IMR-90 (cell line): ENCODE results near the gene COLEC11. TPM values are rescaled to one million over a fixed set of nuclear protein-coding genes. Genes with fewer than 3 reads are reported as not detected.

Experiments
- ATAC-seq: fragments of 200-7000 bp; cut with Tn5 transposase; 2 replicates; pipeline ENCODE4 v1.9.1; 2020; ENCODE audit warnings: low read depth, mild to moderate bottlenecking, moderate library complexity
- Bru-seq: library from RNA; stranded (reverse); fragments of 400-500 nt; gene quantifications from one replicate; lab custom pipeline; 2021; lab: Mats Ljungman, UMichigan
- BruChase-seq, 2 experiments: library from RNA; stranded (reverse); fragments of 400-500 nt; gene quantifications; one replicate each; lab custom pipeline; 2021; lab: Mats Ljungman, UMichigan
- BruUV-seq: library from RNA; stranded (reverse); fragments of 400-500 nt; replicated peaks from 2 replicates; lab custom pipeline; 2021; lab: Mats Ljungman, UMichigan
- CTCF ChIA-PET: fragments of 300-600 bp; formaldehyde crosslinking; extraction: SDS; loops from one replicate; lab custom pipeline; 2021; ENCODE audit warnings: antibody characterized with exemption; lab: Yijun Ruan, JAX
- POLR2A ChIA-PET: fragments of 300-600 bp; sonication (Branson Sonifier 250); formaldehyde crosslinking; loops from one replicate; lab custom pipeline; 2022; ENCODE audit warnings: antibody characterized with exemption; ENCODE audit not compliant: unreplicated experiment; lab: Charles Lee
- DNase-seq: peaks from one replicate; pipeline ENCODE4 v3.0.0; 2013
- H2AFZ ChIP-seq: replicated peaks from 2 replicates; pipeline ENCODE3; 2013; ENCODE audit warnings: low read length, mild to moderate bottlenecking; ENCODE audit not compliant: poor library complexity
- H2AK5ac ChIP-seq: 2 replicates; pipeline ENCODE4 v1.6.1; 2013; ENCODE audit warnings: low read depth, low read length, inconsistent platforms
- H2AK9ac ChIP-seq: replicated peaks from 2 replicates; pipeline ENCODE3; 2013; ENCODE audit warnings: mild to moderate bottlenecking, low read depth, low read length, moderate library complexity; ENCODE audit not compliant: poor library complexity
- H2BK120ac ChIP-seq: 2 replicates; pipeline ENCODE4 v1.6.1; 2013; ENCODE audit warnings: low read depth, low read length, inconsistent platforms
- H2BK15ac ChIP-seq: 3 replicates; pipeline ENCODE4 v1.6.1; 2013; ENCODE audit warnings: low read depth, low read length, inconsistent platforms
- H2BK20ac ChIP-seq: 2 replicates; pipeline ENCODE4 v1.6.1; 2013; ENCODE audit warnings: low read depth, mild to moderate bottlenecking, inconsistent platforms, low read length, moderate library complexity
- H2BK5ac ChIP-seq: 2 replicates; pipeline ENCODE4 v1.6.1; 2013; ENCODE audit warnings: mild to moderate bottlenecking, low read depth, low read length, inconsistent platforms; ENCODE audit not compliant: poor library complexity, severe bottlenecking
- H3K14ac ChIP-seq: replicated peaks from 2 replicates; pipeline ENCODE4 v1.6.1; 2013; ENCODE audit warnings: low read depth, low read length, inconsistent platforms
- H3K18ac ChIP-seq: 2 replicates; pipeline ENCODE4 v1.6.1; 2013; ENCODE audit warnings: low read depth, low read length, control low read depth
- H3K23ac ChIP-seq: 2 replicates; pipeline ENCODE4 v1.6.1; 2013; ENCODE audit warnings: low read depth, low read length, inconsistent platforms
- H3K27ac ChIP-seq: 2 replicates; pipeline ENCODE4 v1.5.1; 2013; ENCODE audit warnings: mild to moderate bottlenecking, control low read depth, low read length; ENCODE audit not compliant: insufficient read depth
- H3K27me3 ChIP-seq: 2 replicates; pipeline ENCODE4 v1.6.1; 2013; ENCODE audit warnings: low read length; ENCODE audit not compliant: control insufficient read depth, insufficient read depth
- H3K36me3 ChIP-seq: 2 replicates; pipeline ENCODE4 v1.6.1; 2013; ENCODE audit warnings: low read length, mixed read lengths; ENCODE audit not compliant: control insufficient read depth, insufficient read depth
- H3K4ac ChIP-seq: 2 replicates; pipeline ENCODE4 v1.6.1; 2013; ENCODE audit warnings: low read depth, low read length, inconsistent platforms
- H3K4me1 ChIP-seq: 2 replicates; pipeline ENCODE4 v1.6.1; 2013; ENCODE audit warnings: low read length, mixed read lengths; ENCODE audit not compliant: control insufficient read depth, insufficient read depth
- H3K4me2 ChIP-seq: 2 replicates; pipeline ENCODE4 v1.6.1; 2013; ENCODE audit warnings: low read depth, mild to moderate bottlenecking, control low read depth, low read length, moderate library complexity
- H3K4me3 ChIP-seq: 2 replicates; pipeline ENCODE4 v1.5.1; 2013; ENCODE audit warnings: low read depth, mild to moderate bottlenecking, control low read depth, low read length, moderate library complexity; ENCODE audit not compliant: insufficient read depth
- H3K56ac ChIP-seq: 2 replicates; pipeline ENCODE4 v1.6.1; 2013; ENCODE audit warnings: low read length, inconsistent platforms; ENCODE audit not compliant: insufficient read depth; ENCODE audit errors: extremely low read depth
- H3K79me1 ChIP-seq, 2 experiments: 2 replicates each; pipeline ENCODE4 v1.6.1; 2013; ENCODE audit warnings: low read length in 2 of 2, inconsistent platforms in 1 of 2, low read depth in 1 of 2
- H3K9ac ChIP-seq: 2 replicates; pipeline ENCODE4 v1.6.1; 2013; ENCODE audit warnings: low read depth, low read length, control low read depth
- H3K9me1 ChIP-seq: 2 replicates; pipeline ENCODE4 v1.6.1; 2013; ENCODE audit warnings: low read length, inconsistent platforms; ENCODE audit not compliant: insufficient read depth
- H3K9me3 ChIP-seq: 2 replicates; pipeline ENCODE4 v1.6.1; 2013; ENCODE audit warnings: low read length; ENCODE audit not compliant: control insufficient read depth, insufficient read depth
- H4K20me1 ChIP-seq: 2 replicates; pipeline ENCODE4 v1.6.1; 2013; ENCODE audit warnings: low read length, inconsistent platforms; ENCODE audit not compliant: insufficient read depth
- H4K5ac ChIP-seq: 2 replicates; pipeline ENCODE4 v1.6.1; 2013; ENCODE audit warnings: mild to moderate bottlenecking, low read depth, low read length, control low read depth
- H4K8ac ChIP-seq, 2 experiments: 2 replicates each; pipeline ENCODE4 v1.6.1; 2013; ENCODE audit warnings: low read depth in 2 of 2, low read length in 2 of 2, control low read depth in 1 of 2, inconsistent platforms in 1 of 2
- H4K91ac ChIP-seq: 2 replicates; pipeline ENCODE4 v1.6.1; 2013; ENCODE audit warnings: low read depth, low read length, inconsistent platforms; ENCODE audit not compliant: insufficient read depth
- CHD1 ChIP-seq: IDR thresholded peaks from 2 replicates; pipeline ENCODE4 v1.6.1; 2012; ENCODE audit warnings: low read depth, low read length, improper control_type of control experiment
- CTCF ChIP-seq: conservative IDR thresholded peaks from 2 replicates; pipeline ENCODE4 v1.5.1; 2012; ENCODE audit warnings: mild to moderate bottlenecking, low read depth, low read length, improper control_type of control experiment
- FOS ChIP-seq: fragments of 150-350 bp; IDR thresholded peaks from 2 replicates; pipeline ENCODE4 v1.6.1; 2016; ENCODE audit warnings: low read depth, low read length
- MAFK ChIP-seq: IDR thresholded peaks from 2 replicates; pipeline ENCODE4 v1.6.1; 2012; ENCODE audit warnings: low read depth, low read length, improper control_type of control experiment
- MAZ ChIP-seq: IDR thresholded peaks from 2 replicates; pipeline ENCODE4 v1.6.1; 2012; ENCODE audit warnings: low read depth, mild to moderate bottlenecking, low read length, improper control_type of control experiment, moderate library complexity, borderline replicate concordance
- WGBS, 2 experiments: methylation state at CpG; one replicate each; pipeline versions ENCODE4 v1.1.5 to v1.1.7; 2013; ENCODE audit warnings: missing lambda C conversion rate in 2 of 2; ENCODE audit not compliant: insufficient read length in 1 of 2; ENCODE audit errors: extremely low coverage in 2 of 2; 5-methylcytosine and 5-hydroxymethylcytosine counted together
- dilution Hi-C: fragments of 300-500 bp; cut with HindIII; formaldehyde crosslinking; loops from one replicate; pipeline ENCODE4 v1.14.3; 2018; ENCODE audit warnings: low sequenced_read_pairs; ENCODE audit not compliant: unreplicated experiment
- in situ Hi-C: fragments of 300-500 bp; cut with MboI; formaldehyde crosslinking; loops from 3 replicates; pipeline ENCODE4 v1.14.3; 2019; ENCODE audit warnings: low sequenced_read_pairs, inconsistent platforms, mixed read lengths
- intact Hi-C: fragments of 100-400 bp; cut with micrococcal nuclease; formaldehyde crosslinking; loops from 2 replicates; pipeline ENCODE4 v1.10.0; 2022
- long read RNA-seq: library from polyadenylated mRNA; unstranded; transcript quantifications from one replicate; pipeline ENCODE4 v2.0.0, GENCODE V29; 2021; ENCODE audit not compliant: unreplicated experiment
- polyA plus RNA-seq, 3 experiments: library from polyadenylated mRNA; depleted of rRNA; stranded (reverse); fragments of >200 nt; gene quantifications; 2 replicates each; pipeline ENCODE4 v1.2.3, GENCODE V29; 2012; ENCODE audit warnings: low replicate concordance in 1 of 3
- total RNA-seq: library from RNA; depleted of rRNA; stranded (reverse); fragments of >200 nt; gene quantifications from 2 replicates; pipeline ENCODE4 v1.2.3, GENCODE V29; 2012; rRNA removed

The COLEC11 gene
- total RNA-seq (under 0.01 and 0.28 TPM in 2 replicates), polyA plus RNA-seq (2012; rRNA removed) (0.24 and 0.55 TPM in 2 replicates), Bru-seq, nascent RNA (percentile 15 among the genes with signal in this experiment), BruChase-seq, experiment 1, labeled RNA remaining after a 6-hour chase (percentile 26 among the genes with signal in this experiment), BruChase-seq, experiment 2, labeled RNA remaining after a 2-hour chase (percentile 29 among the genes with signal in this experiment)
- 0.34 and 0.45 TPM in 2 replicates for polyA plus RNA-seq (2012; cell fraction: cytosol; rRNA removed)
- 0.12 TPM in 1 of 2 replicates, not detected in the other for polyA plus RNA-seq (2012; cell fraction: nucleus; rRNA removed; ENCODE audit: low replicate concordance)
- long read RNA-seq, partial matches to known transcripts: 0 of 1 reads
- long read RNA-seq, other reads (novel, unspliced or antisense): 1 of 1 reads

- H3K18ac ChIP-seq: no peak within 1 kb of the TSS; the same call in 1 of the 2 replicates
- H4K8ac ChIP-seq: peak within 1 kb of the TSS in 1 of 2 experiments; percentile 10; a peak in 2 of 4 replicates
- H3K9ac ChIP-seq: 0 out of 2 replicates have a peak within 1 kb of the TSS, but pooled peaks have one; percentile 31
- ChIA-PET CTCF (no interaction called here), POLR2A (no interaction called here)
- ATAC-seq (peak; percentile 80), DNase-seq (no peak)
- peak within 1 kb of the TSS; percentile 26; the same call in 1 of the 2 replicates for H3K4ac ChIP-seq
- 29% methylated on average over 19 of the region's 40 CpGs; no CpG with 5 or more reads in 1 of the 2 experiments for WGBS, 2 experiments
- H2BK120ac ChIP-seq: no peak within 1 kb of the TSS; the same call in 1 of the 2 replicates
- H3K4me2 ChIP-seq: peak within 1 kb of the TSS; percentile 6; the same call in 1 of the 2 replicates
- peak within 1 kb of the TSS; percentile 86 for H2AFZ ChIP-seq
- H4K91ac ChIP-seq: peak within 1 kb of the TSS; percentile 35; the same call in 1 of the 2 replicates
- in situ Hi-C loops (no loop called here), intact Hi-C loops (loop anchor here (5.0 kb wide), 1 partner anchor 38 kb away; no protein-coding TSS in a partner anchor), dilution Hi-C loops (no loop called here)
- no peak within 1 kb of the TSS for H3K56ac ChIP-seq
- no peak within 1 kb of the TSS for H2BK5ac ChIP-seq
- H2AK9ac ChIP-seq: peak within 1 kb of the TSS; percentile 78
- no peak within 1 kb of the TSS for H2BK15ac ChIP-seq
- H2AK5ac ChIP-seq: 0 out of 2 replicates have a peak within 1 kb of the TSS, but pooled peaks have one; percentile 18
- H3K23ac ChIP-seq: peak within 1 kb of the TSS; percentile 87
- H3K79me1 ChIP-seq: no peaks in the 10 kb centered on the region
- peak within 1 kb of the TSS; percentile 18; the same call in 1 of the 2 replicates for H4K5ac ChIP-seq
- peaks cover 3% of the 10 kb centered on the region; the same call in 1 of the 2 replicates for H3K4me1 ChIP-seq
- no peaks in the 10 kb centered on the region for H3K27me3 ChIP-seq
- 0 out of 2 replicates have a peak within 1 kb of the TSS, but pooled peaks have one; percentile 42 for H2BK20ac ChIP-seq
- H3K14ac ChIP-seq: 0 out of 2 replicates have a peak within 1 kb of the TSS, but pooled peaks have one; percentile 8
- no peaks in the 10 kb centered on the region for H4K20me1 ChIP-seq
- TF ChIP-seq FOS (no peak), CTCF (0 out of 2 replicates have a peak, but pooled peaks have one; percentile 7), CHD1 (no peak), MAFK (no peak), MAZ (no peak)
- H3K9me1 ChIP-seq: 0 out of 2 replicates have a peak, but pooled peaks cover 3% of the 10 kb centered on the region
- H3K4me3 ChIP-seq: no peak within 1 kb of the TSS
- H3K27ac ChIP-seq: no peak within 1 kb of the TSS
- no peaks in the 10 kb centered on the region for H3K9me3 ChIP-seq
- no peaks in the 10 kb centered on the region for H3K36me3 ChIP-seq
- no TSS peak for BruUV-seq
These were observed at the start of gene COLEC11 for GRCh38 chr2:3594493-3595281. COLEC11 (plus strand) TSS chr2:3595112; CDS start chr2:3604341, 9,229 bp downstream.
